ENCODE results near the gene NEU3.
"Not testable (repeated sequence)": the region's sequence is repeated elsewhere in the genome, so short reads cannot be mapped to it uniquely, and the experiment has no call there.

Gene NEU3

GRCh38 chr11:75029836-75030631 is 41.3 kb downstream of the NEU3 start:
- H3K9me3 ChIP-seq (ENCODE audit: control insufficient read depth, insufficient read depth, low read length) = no peaks in the 10 kb centered on the region
- no peaks in the 10 kb centered on the region for H3K27me3 ChIP-seq (ENCODE audit: control insufficient read depth, insufficient read depth, low read length)
- no peak overlapping the region for H3K4me3 ChIP-seq (ENCODE audit: low read depth, low read length)
- H3K27ac ChIP-seq (ENCODE audit: low read depth, low read length) = no peak overlapping the region
- H3K36me3 ChIP-seq (ENCODE audit: control insufficient read depth, insufficient read depth, low read length) = no peaks in the 10 kb centered on the region
- H3K9ac ChIP-seq (ENCODE audit: low read depth, low read length) = no peak overlapping the region
- H3K4me1 ChIP-seq (ENCODE audit: control insufficient read depth, insufficient read depth, low read length) = no peaks in the 10 kb centered on the region

GRCh38 chr11:75031224-75031753 is 42.6 kb downstream of the NEU3 start:
- H3K4me1 ChIP-seq (ENCODE audit: control insufficient read depth, insufficient read depth, low read length) = no peaks in the 10 kb centered on the region
- H3K27ac ChIP-seq (ENCODE audit: low read depth, low read length) = no peak overlapping the region
- H3K27me3 ChIP-seq (ENCODE audit: control insufficient read depth, insufficient read depth, low read length) = no peaks in the 10 kb centered on the region
- H3K9me3 ChIP-seq (ENCODE audit: control insufficient read depth, insufficient read depth, low read length) = no peaks in the 10 kb centered on the region
- H3K4me3 ChIP-seq (ENCODE audit: low read depth, low read length) = no peak overlapping the region
- no peak overlapping the region for H3K9ac ChIP-seq (ENCODE audit: low read depth, low read length)
- H3K36me3 ChIP-seq (ENCODE audit: control insufficient read depth, insufficient read depth, low read length) = no peaks in the 10 kb centered on the region

DNA sequence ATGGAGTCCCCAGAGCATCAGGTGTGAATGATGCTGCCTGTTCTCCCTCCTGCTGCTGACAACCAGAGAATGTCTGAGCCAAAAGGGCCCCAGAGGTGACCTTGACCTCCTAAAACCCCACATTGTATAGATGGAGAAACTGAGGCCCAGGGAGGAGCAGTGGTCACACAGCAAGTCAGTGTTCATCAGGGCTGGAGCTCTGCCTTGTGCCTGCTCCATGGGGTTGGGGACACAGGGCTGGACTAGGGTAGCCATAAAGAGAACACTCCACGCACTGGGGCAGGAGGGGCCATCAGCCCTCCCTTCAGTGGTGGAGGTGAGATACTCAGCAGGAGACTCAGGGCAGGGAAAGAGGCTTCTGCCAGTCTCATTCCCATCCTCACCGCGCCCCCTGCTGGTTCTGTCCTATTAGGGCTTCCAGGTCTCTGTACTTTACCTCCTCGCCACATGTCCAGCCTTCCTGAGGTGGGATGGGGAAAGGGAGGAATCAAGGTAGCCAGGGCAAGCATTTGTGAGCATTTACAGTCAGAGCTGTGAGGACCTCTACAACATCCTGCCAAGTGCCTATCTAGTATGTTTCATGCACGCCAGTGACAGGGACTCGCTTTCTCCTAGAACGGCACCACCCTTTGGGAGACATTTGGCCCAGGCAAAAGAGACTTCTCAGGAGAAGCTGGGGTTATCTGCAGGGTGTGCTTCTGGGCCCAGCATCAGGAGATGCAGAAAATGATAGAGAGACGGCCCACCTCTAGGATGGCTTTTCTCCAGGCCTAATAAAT is 43.2 kb downstream of the NEU3 start:
- H3K9me3 ChIP-seq (ENCODE audit: control insufficient read depth, insufficient read depth, low read length) = no peaks in the 10 kb centered on the region
- no peaks in the 10 kb centered on the region for H3K36me3 ChIP-seq (ENCODE audit: control insufficient read depth, insufficient read depth, low read length)
- no peaks in the 10 kb centered on the region for H3K27me3 ChIP-seq (ENCODE audit: control insufficient read depth, insufficient read depth, low read length)
- no peaks in the 10 kb centered on the region for H3K4me1 ChIP-seq (ENCODE audit: control insufficient read depth, insufficient read depth, low read length)
- H3K27ac ChIP-seq (ENCODE audit: low read depth, low read length) = no peak overlapping the region
- no peak overlapping the region for H3K4me3 ChIP-seq (ENCODE audit: low read depth, low read length)
- no peak overlapping the region for H3K9ac ChIP-seq (ENCODE audit: low read depth, low read length)

- H3K27ac ChIP-seq (ENCODE audit: low read depth, low read length) = no peak overlapping the region
- no peaks in the 10 kb centered on the region for H3K4me1 ChIP-seq (ENCODE audit: control insufficient read depth, insufficient read depth, low read length)
- no peak overlapping the region for H3K4me3 ChIP-seq (ENCODE audit: low read depth, low read length)
- H3K9ac ChIP-seq (ENCODE audit: low read depth, low read length) = no peak overlapping the region
- no peaks in the 10 kb centered on the region for H3K9me3 ChIP-seq (ENCODE audit: control insufficient read depth, insufficient read depth, low read length)
- no peaks in the 10 kb centered on the region for H3K27me3 ChIP-seq (ENCODE audit: control insufficient read depth, insufficient read depth, low read length)
- H3K36me3 ChIP-seq (ENCODE audit: control insufficient read depth, insufficient read depth, low read length) = no peaks in the 10 kb centered on the region
These were observed 43.8 kb downstream of the NEU3 start for GRCh38 chr11:75032550-75032935.

DNA sequence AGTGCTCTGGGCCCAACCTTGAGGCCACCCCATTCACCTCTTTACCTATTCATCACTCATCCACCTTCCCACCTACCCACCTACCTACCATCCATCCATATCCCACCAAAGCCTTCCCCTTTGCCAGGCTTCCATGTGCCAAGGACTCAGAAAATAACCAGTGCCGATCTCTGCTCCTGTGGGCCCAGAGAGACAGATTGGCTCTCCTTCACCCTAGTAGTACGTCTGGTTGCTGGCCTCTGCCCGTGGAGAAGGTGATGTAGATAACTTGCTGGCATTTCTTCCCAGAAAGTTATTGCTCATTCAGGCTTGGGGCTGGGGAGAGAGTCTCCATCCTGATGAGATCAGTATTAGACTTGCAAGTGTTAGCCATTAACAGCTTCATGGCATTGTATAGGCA is 45.2 kb downstream of the NEU3 start:
- no peaks in the 10 kb centered on the region for H3K9me3 ChIP-seq (ENCODE audit: control insufficient read depth, insufficient read depth, low read length)

DNA sequence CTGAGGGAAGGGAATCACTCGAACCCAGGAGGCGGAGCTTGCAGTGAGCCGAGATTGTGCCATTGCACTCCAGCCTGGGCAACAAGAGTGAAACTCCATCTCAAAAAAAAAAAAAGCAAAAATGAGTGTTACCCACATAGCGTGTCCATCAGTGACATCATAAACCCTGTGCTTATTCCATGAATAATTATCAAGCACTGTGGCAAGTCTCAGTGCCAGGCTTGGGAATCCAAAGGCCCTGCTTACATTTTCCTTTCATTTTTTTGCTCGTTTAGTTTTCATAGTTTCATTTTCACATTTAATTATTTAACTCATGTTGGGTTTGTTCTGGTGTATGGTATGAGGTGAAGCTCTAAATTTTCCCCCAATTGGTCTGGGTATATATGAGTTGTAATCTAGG is 46.5 kb downstream of the NEU3 start:
- no peaks in the 10 kb centered on the region for H3K27me3 ChIP-seq (ENCODE audit: control insufficient read depth, insufficient read depth, low read length)
- no peak overlapping the region for H3K9ac ChIP-seq (ENCODE audit: low read depth, low read length)
- no peak overlapping the region for H3K27ac ChIP-seq (ENCODE audit: low read depth, low read length)
- H3K9me3 ChIP-seq (ENCODE audit: control insufficient read depth, insufficient read depth, low read length) = no peaks in the 10 kb centered on the region
- no peaks in the 10 kb centered on the region for H3K4me1 ChIP-seq (ENCODE audit: control insufficient read depth, insufficient read depth, low read length)
- no peak overlapping the region for H3K4me3 ChIP-seq (ENCODE audit: low read depth, low read length)
- H3K36me3 ChIP-seq (ENCODE audit: control insufficient read depth, insufficient read depth, low read length) = no peaks in the 10 kb centered on the region

More for the DNA sequence above, 45.2 kb downstream of the NEU3 start:
- H3K27ac ChIP-seq (ENCODE audit: low read depth, low read length) = no peak overlapping the region
- no peak overlapping the region for H3K4me3 ChIP-seq (ENCODE audit: low read depth, low read length)
- no peaks in the 10 kb centered on the region for H3K36me3 ChIP-seq (ENCODE audit: control insufficient read depth, insufficient read depth, low read length)
- H3K27me3 ChIP-seq (ENCODE audit: control insufficient read depth, insufficient read depth, low read length) = no peaks in the 10 kb centered on the region
- H3K9ac ChIP-seq (ENCODE audit: low read depth, low read length) = no peak overlapping the region
- no peaks in the 10 kb centered on the region for H3K4me1 ChIP-seq (ENCODE audit: control insufficient read depth, insufficient read depth, low read length)

DNA sequence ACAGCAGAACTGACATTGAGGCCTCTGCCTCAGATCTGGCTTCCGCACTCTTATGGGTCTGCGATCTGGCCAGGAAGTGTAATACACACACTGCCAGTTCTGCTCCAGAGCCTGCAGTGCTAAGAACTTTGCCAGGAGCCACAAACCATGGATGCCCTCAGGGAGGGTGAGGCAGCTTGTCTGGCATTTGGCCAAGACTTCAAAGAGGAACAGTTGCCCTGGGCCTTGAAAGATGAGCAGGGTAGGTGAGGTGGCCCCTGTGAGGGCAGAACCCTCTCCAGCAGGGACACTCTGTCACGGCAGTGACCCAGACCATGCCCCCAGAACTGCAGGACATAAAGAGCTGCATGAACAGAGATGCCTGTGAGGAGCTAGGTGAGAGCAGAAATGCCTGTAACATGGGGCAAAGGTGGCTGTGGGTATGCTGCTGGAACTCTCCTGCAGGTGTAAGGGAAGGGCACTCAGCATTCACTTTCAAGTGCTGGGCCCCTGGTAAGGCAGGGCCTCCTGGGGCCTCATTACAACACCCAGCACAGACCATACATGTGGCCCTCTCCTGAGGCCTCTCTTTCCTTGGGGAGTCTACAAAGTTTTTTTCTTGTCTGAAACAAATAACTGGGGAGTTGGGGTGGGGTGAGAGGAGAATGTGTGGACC is 47.3 kb downstream of the NEU3 start:
- H3K9ac ChIP-seq (ENCODE audit: low read depth, low read length) = no peak overlapping the region

DNA sequence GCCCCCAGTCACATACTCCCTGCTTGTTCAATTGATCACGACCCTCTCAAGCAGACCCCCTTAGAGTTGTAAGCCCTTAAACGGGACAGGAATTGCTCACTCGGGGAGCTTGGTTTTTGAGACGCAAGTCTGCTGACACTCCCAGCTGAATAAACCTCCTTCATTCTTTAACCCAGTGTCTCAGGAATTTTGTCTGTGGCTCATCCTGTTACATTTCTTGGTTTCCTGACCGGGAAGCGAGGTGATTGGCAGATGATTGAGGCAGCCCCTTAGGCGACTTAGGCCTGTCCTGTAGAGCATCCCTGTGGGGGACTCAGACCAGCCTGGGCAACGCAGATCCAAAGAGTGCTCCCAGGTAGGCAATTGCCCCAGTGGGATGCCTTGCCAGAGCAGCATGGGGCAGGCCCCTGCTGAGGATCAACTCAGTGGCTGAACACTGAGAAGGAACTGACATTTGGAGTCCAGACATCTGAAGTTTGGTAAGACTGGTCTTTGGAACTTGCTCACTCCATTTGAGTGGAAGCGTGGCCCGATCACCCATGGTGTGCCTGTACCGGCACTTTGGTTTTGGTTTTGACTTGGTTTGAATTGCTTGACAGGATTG is 51.5 kb downstream of the NEU3 start:
- Histone ChIP-seq H3K36me3 (ENCODE audit: control insufficient read depth, insufficient read depth, low read length) (no peaks in the 10 kb centered on the region), H3K27me3 (ENCODE audit: control insufficient read depth, insufficient read depth, low read length) (no peaks in the 10 kb centered on the region), H3K27ac (ENCODE audit: low read depth, low read length) (no peak overlapping the region), H3K4me3 (ENCODE audit: low read depth, low read length) (no peak overlapping the region), H3K9ac (ENCODE audit: low read depth, low read length) (no peak overlapping the region), H3K9me3 (ENCODE audit: control insufficient read depth, insufficient read depth, low read length) (no peaks in the 10 kb centered on the region), H3K4me1 (ENCODE audit: control insufficient read depth, insufficient read depth, low read length) (no peaks in the 10 kb centered on the region)

More for the DNA sequence above, 47.3 kb downstream of the NEU3 start:
- H3K27me3 ChIP-seq (ENCODE audit: control insufficient read depth, insufficient read depth, low read length) = no peaks in the 10 kb centered on the region
- H3K27ac ChIP-seq (ENCODE audit: low read depth, low read length) = no peak overlapping the region
- H3K4me1 ChIP-seq (ENCODE audit: control insufficient read depth, insufficient read depth, low read length) = no peaks in the 10 kb centered on the region
- H3K36me3 ChIP-seq (ENCODE audit: control insufficient read depth, insufficient read depth, low read length) = no peaks in the 10 kb centered on the region
- H3K4me3 ChIP-seq (ENCODE audit: low read depth, low read length) = no peak overlapping the region
- H3K9me3 ChIP-seq (ENCODE audit: control insufficient read depth, insufficient read depth, low read length) = no peaks in the 10 kb centered on the region

DNA sequence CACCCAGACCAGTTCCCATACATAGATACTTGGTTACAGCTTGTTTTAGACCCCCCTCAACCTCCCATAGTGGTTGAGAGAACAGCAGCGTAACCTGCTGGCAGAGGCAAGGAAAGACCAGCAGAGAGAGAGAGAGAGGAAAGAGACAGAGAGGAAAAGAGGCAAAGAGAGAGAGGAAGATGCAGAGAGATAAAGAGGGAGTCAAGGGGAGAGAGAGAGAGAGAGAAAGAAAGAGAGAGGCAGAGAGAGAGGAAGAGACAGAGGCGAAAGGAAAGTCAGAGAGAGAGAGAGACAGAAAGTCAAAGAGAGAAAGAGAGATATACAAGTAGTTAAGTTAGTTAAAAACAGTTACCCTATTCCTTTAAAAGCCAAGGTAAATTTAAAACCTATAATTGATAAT is 52.5 kb downstream of the NEU3 start:
- Histone ChIP-seq H3K4me3 (ENCODE audit: low read depth, low read length) (no peak overlapping the region), H3K27ac (ENCODE audit: low read depth, low read length) (no peak overlapping the region), H3K27me3 (ENCODE audit: control insufficient read depth, insufficient read depth, low read length) (no peaks in the 10 kb centered on the region), H3K36me3 (ENCODE audit: control insufficient read depth, insufficient read depth, low read length) (no peaks in the 10 kb centered on the region), H3K9ac (ENCODE audit: low read depth, low read length) (no peak overlapping the region), H3K9me3 (ENCODE audit: control insufficient read depth, insufficient read depth, low read length) (no peaks in the 10 kb centered on the region), H3K4me1 (ENCODE audit: control insufficient read depth, insufficient read depth, low read length) (no peaks in the 10 kb centered on the region)

DNA sequence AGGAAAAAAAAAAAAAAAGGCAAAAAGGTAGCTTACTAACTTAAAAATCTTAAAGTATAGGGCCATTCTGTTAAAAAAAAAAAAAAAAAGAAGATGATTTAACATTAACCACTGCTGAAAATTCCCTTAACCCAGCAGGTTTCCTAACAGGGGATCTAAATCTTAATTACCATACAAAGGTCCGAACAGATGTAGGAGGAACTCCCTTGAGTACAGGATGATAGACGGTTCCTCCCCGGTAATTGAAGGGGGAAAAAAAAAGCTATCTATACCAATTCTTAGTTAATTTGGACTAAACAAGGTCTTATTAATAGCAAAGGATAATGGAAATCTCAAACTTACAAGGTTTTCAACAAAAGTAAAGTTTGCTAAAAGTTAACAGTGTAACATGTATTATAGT is 53.1 kb downstream of the NEU3 start:
- not testable (repeated sequence) for H3K27me3 ChIP-seq (ENCODE audit: control insufficient read depth, insufficient read depth, low read length); H3K27ac ChIP-seq (ENCODE audit: low read depth, low read length); H3K4me3 ChIP-seq (ENCODE audit: low read depth, low read length); H3K36me3 ChIP-seq (ENCODE audit: control insufficient read depth, insufficient read depth, low read length); H3K9ac ChIP-seq (ENCODE audit: low read depth, low read length); H3K9me3 ChIP-seq (ENCODE audit: control insufficient read depth, insufficient read depth, low read length); H3K4me1 ChIP-seq (ENCODE audit: control insufficient read depth, insufficient read depth, low read length)
